ENCODE measurements around the gene CYP2W1.

DNA sequence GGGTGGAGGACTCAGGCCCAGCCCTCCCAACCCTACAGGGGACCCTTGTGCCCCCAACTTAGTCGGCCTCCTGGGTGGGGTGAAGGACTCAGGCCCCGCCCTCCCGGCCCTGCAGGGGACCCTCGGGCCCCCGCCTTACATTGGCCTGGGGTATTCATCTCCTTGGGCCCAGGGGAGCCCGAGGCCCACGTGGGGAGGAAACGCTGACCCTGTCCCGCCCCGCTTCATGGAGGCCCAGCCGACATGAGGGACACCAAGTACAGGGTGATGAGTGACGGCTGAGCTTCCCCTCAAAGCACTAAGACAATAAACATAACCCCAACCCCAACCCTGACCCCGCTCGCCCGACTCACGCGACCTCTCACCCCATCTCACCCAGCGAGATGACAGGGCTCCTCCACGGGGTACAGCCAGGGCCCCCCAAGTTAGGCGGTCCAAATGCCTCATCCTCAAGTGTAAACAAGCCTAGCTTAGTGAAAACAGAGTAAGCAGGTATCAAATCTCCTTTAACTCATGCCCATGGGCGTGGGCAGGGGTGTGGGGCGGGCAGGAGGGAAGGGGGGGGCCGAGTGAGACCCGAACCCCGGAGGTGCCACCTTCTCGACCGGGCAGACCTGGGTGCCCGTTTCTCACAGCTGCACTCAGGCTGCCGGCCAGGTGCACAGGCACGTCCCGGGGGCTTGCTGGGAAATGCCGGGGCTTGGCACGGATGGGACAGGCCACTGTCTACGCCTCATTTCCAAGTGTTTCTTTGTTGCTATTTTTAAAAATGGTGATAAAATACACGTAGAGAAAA lies 8.2 kb downstream of the CYP2W1 start:
- TF ChIP-seq, protein P1, sequence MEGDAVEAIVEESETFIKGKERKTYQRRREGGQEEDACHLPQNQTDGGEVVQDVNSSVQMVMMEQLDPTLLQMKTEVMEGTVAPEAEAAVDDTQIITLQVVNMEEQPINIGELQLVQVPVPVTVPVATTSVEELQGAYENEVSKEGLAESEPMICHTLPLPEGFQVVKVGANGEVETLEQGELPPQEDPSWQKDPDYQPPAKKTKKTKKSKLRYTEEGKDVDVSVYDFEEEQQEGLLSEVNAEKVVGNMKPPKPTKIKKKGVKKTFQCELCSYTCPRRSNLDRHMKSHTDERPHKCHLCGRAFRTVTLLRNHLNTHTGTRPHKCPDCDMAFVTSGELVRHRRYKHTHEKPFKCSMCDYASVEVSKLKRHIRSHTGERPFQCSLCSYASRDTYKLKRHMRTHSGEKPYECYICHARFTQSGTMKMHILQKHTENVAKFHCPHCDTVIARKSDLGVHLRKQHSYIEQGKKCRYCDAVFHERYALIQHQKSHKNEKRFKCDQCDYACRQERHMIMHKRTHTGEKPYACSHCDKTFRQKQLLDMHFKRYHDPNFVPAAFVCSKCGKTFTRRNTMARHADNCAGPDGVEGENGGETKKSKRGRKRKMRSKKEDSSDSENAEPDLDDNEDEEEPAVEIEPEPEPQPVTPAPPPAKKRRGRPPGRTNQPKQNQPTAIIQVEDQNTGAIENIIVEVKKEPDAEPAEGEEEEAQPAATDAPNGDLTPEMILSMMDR (IDR thresholded peaks at IDR 0.05), result no peak
- no peak for TF ChIP-seq EZH2 (IDR thresholded peaks at IDR 0.05)
